ENCODE data around the gene YTHDF1. TPM values are rescaled to one million over a fixed set of nuclear protein-coding genes. Genes with fewer than 3 reads are reported as not detected.

The YTHDF1 gene
- total RNA-seq, 1 experiment from 2014 or later: 85.4 TPM

GRCh38 chr20:63148696-63149095 is 67.2 kb downstream of the YTHDF1 start:
- Histone ChIP-seq H3K79me1 (ENCODE audit: insufficient read depth, low read depth, low read length, poor library complexity, severe bottlenecking) (no peaks in the 10 kb centered on the region), H3K23ac (ENCODE audit: insufficient read length, low read depth, low read length) (no peak overlapping the region), H3K56ac (ENCODE audit: insufficient read length, low read depth, low read length) (no peak overlapping the region), H2AFZ (ENCODE audit: low read length) (no peak overlapping the region), H3K79me2 (ENCODE audit: insufficient read depth, low read length) (no peaks in the 10 kb centered on the region), H3K27me3 (ENCODE audit: insufficient read depth, low read length) (no peaks in the 10 kb centered on the region), H4K5ac (ENCODE audit: insufficient read length, low read depth, low read length) (no peak overlapping the region), H2BK120ac (ENCODE audit: low read depth, low read length, poor library complexity, severe bottlenecking) (no peak overlapping the region), H3K27ac (ENCODE audit: insufficient read length, low read depth, low read length) (no peak overlapping the region), H3K9me3 (ENCODE audit: control insufficient read depth, low read depth, low read length) (peaks cover 8% of the 10 kb centered on the region), H3K9ac (ENCODE audit: extremely low read depth, insufficient read length, low read length) (no peak overlapping the region), H2BK5ac (ENCODE audit: insufficient read length, low read length) (no peak overlapping the region), H4K8ac (replicated peaks; ENCODE audit: insufficient read length, low read depth, low read length) (no peak overlapping the region), H4K91ac (ENCODE audit: insufficient read length, low read depth, low read length) (no peak overlapping the region), H2BK20ac (ENCODE audit: low read depth, low read length, poor library complexity, severe bottlenecking) (no peak overlapping the region), H3K4me1 (ENCODE audit: insufficient read depth, low read length) (no peaks in the 10 kb centered on the region), H3K4me2 (ENCODE audit: insufficient read depth, insufficient read length, low read length) (no peak overlapping the region), H3K4ac (ENCODE audit: low read depth, low read length) (no peak overlapping the region), H3K18ac (ENCODE audit: insufficient read length, low read depth, low read length) (no peak overlapping the region), H3T11ph (ENCODE audit: low read length) (no peak overlapping the region), H3K14ac (ENCODE audit: insufficient read depth, low read length) (no peak overlapping the region), H2BK15ac (ENCODE audit: low read depth, low read length) (no peak overlapping the region), H2AK5ac (ENCODE audit: insufficient read length, low read length) (no peak overlapping the region), H2BK12ac (ENCODE audit: insufficient read length, low read depth, low read length) (no peak overlapping the region), H3K23me2 (ENCODE audit: insufficient read length, low read depth, low read length, poor library complexity, severe bottlenecking) (no peaks in the 10 kb centered on the region), H4K20me1 (ENCODE audit: control insufficient read depth, insufficient read depth, insufficient read length) (no peaks in the 10 kb centered on the region)
- H3K4me3 Mint-ChIP-seq: no peak overlapping the region
- 0 out of 4 replicates have a peak, but pooled peaks cover 0 to 4% of the 10 kb centered on the region in 2 experiments for H3K4me1 Mint-ChIP-seq
- H3K27me3 Mint-ChIP-seq (ENCODE audit: low read depth): peaks cover 27% of the 10 kb centered on the region
- no CpG with 5 or more reads among the region's 11 CpGs for WGBS (ENCODE audit: extremely low coverage, insufficient read length, low lambda C conversion rate)
- H3K9me3 Mint-ChIP-seq: peaks cover 18 to 24% of the 10 kb centered on the region in 2 experiments
- no peak overlapping the region for H3K27ac Mint-ChIP-seq
- DNase-seq: no peak
- peaks cover 2 to 11% (median 9%) of the 10 kb centered on the region in 3 experiments; a peak in 6 of 7 replicates for H3K36me3 Mint-ChIP-seq (ENCODE audit: insufficient read depth in 1 of 3, low read depth in 3 of 3)
- TF ChIP-seq, protein P1, sequence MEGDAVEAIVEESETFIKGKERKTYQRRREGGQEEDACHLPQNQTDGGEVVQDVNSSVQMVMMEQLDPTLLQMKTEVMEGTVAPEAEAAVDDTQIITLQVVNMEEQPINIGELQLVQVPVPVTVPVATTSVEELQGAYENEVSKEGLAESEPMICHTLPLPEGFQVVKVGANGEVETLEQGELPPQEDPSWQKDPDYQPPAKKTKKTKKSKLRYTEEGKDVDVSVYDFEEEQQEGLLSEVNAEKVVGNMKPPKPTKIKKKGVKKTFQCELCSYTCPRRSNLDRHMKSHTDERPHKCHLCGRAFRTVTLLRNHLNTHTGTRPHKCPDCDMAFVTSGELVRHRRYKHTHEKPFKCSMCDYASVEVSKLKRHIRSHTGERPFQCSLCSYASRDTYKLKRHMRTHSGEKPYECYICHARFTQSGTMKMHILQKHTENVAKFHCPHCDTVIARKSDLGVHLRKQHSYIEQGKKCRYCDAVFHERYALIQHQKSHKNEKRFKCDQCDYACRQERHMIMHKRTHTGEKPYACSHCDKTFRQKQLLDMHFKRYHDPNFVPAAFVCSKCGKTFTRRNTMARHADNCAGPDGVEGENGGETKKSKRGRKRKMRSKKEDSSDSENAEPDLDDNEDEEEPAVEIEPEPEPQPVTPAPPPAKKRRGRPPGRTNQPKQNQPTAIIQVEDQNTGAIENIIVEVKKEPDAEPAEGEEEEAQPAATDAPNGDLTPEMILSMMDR (conservative IDR thresholded peaks at IDR 0.05): no peak
